HG02938 (cell line): Measurements from ENCODE around the gene LBHD1.
"Not testable (repeated sequence)": the region's sequence is repeated elsewhere in the genome, so short reads cannot be mapped to it uniquely, and the experiment has no call there.

ENCODE experiments used
- ATAC-seq: cut with Tn5 transposase; IDR thresholded peaks from one replicate; pipeline ENCODE4 v1.9.1; 2021; ENCODE audit warnings: mild to moderate bottlenecking, moderate library complexity; ENCODE audit not compliant: unreplicated experiment

The LBHD1 gene

GRCh38 chr11:62665599-62666258 is 6.3 kb downstream of the LBHD1 start:
- ATAC-seq = peak; percentile 16

GRCh38 chr11:62665075-62665598 is 6.9 kb downstream of the LBHD1 start, which contains the start of the genes C11orf98 and CSKMT:
C11orf98 (minus strand) TSS chr11:62665210; CDS start chr11:62665169, 41 bp downstream.
CSKMT (plus strand) TSS chr11:62665312; CDS start chr11:62665880, 568 bp downstream.
- ATAC-seq = peak; percentile 74

- ATAC-seq = peak; percentile 33
Observed at GRCh38 chr11:62664405-62665074, 7.5 kb downstream of the LBHD1 start.

- no peak for ATAC-seq
Observed at GRCh38 chr11:62656796-62657429, 15.2 kb downstream of the LBHD1 start.

GRCh38 chr11:62654297-62654696 is 17.8 kb downstream of the LBHD1 start:
- ATAC-seq = no peak

GRCh38 chr11:62652161-62653006 is 19.7 kb downstream of the LBHD1 start:
- ATAC-seq = no peak

- ATAC-seq = not testable (repeated sequence)
Observed at GRCh38 chr11:62650283-62650682, 21.8 kb downstream of the LBHD1 start.

- no peak for ATAC-seq
Observed at GRCh38 chr11:62649486-62649885, 22.6 kb downstream of the LBHD1 start.

- ATAC-seq = no peak
Observed at GRCh38 chr11:62648967-62649364, 23.1 kb downstream of the LBHD1 start.

GRCh38 chr11:62648185-62648966 is 23.7 kb downstream of the LBHD1 start:
- ATAC-seq = no peak

- no peak for ATAC-seq
Observed at GRCh38 chr11:62647609-62648005, 24.5 kb downstream of the LBHD1 start.

GRCh38 chr11:62646825-62647608 is 25.1 kb downstream of the LBHD1 start:
- no peak for ATAC-seq

GRCh38 chr11:62645946-62646824 is 25.9 kb downstream of the LBHD1 start, which contains the start of gene GANAB:
GANAB (minus strand) TSS chr11:62646613; CDS start chr11:62646599, 14 bp downstream.
- peak; percentile 90 for ATAC-seq

- ATAC-seq = no peak
Observed at GRCh38 chr11:62645671-62645945, 26.5 kb downstream of the LBHD1 start.

GRCh38 chr11:62644220-62644619 is 27.8 kb downstream of the LBHD1 start:
- no peak for ATAC-seq

GRCh38 chr11:62632492-62632891 is 39.6 kb downstream of the LBHD1 start:
- ATAC-seq = no peak

GRCh38 chr11:62627713-62628112 is 44.4 kb downstream of the LBHD1 start:
- no peak for ATAC-seq

GRCh38 chr11:62622476-62623089 is 49.5 kb downstream of the LBHD1 start:
- no peak for ATAC-seq
